GM21526 (cell line): Measurements from ENCODE around the gene SHISA6.
"Not testable (repeated sequence)": the region's sequence is repeated elsewhere in the genome, so short reads cannot be mapped to it uniquely, and the experiment has no call there.

Source experiments
- ATAC-seq: cut with Tn5 transposase; IDR thresholded peaks from one replicate; pipeline ENCODE4 v1.9.1; 2021; ENCODE audit warnings: moderate library complexity; ENCODE audit not compliant: unreplicated experiment, low FRiP score

Gene SHISA6

DNA sequence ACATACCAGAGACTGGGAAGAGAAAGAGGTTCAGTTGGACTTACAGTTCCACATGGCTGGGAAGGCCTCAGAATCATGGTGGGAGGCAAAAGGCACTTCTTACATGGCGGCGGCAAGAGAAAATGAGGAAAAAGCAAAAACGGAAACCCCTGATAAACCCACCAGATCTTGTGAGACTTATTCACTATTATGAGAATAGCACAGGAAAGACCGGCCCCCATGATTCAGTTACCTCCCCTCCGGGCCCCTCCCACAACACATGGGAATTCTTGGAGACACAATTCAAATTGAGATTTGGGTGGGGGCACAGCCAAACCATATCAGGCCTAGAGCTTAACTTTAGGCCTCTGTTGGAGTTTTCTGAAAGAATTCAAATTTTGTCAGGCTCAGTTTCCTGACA lies 60.9 kb downstream of the SHISA6 start:
- ATAC-seq: not testable (repeated sequence)

DNA sequence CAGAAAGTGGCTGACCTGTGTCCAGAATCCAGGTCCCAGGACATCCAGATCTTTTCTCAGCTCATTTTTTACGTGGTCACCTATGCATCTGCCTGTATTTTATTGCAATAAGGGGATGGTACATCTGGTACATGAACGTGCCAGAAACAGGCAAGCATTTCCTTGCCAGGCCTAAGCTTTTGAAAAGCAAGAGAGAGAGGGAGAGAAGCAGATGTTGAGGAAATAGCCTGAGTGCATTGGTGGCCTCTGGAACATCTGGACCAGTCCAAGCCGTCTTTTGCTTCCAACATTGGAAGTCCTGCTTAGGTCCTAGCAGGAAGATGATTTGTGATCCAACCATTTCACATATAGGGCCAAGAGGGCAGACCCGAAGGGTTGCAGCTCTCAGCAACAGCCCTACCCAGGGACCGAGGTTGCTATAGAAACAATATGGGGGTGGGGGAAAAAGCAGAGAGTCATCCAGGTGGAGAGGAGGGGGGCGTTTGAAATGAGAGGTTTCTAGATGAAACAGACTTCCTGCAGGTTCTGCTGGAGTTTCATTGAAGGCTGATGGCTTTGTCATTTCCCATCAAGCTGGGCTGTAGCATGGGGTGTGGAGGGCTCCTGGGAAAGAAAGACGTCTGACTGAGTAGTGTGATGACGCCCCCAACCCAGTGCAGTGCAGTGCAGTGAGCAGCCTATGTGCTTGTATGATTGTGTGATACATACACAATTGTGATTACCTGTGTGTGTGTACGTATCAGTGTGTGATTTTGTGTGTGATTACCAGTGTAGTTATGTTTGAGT lies 61.6 kb downstream of the SHISA6 start:
- ATAC-seq: no peak

DNA sequence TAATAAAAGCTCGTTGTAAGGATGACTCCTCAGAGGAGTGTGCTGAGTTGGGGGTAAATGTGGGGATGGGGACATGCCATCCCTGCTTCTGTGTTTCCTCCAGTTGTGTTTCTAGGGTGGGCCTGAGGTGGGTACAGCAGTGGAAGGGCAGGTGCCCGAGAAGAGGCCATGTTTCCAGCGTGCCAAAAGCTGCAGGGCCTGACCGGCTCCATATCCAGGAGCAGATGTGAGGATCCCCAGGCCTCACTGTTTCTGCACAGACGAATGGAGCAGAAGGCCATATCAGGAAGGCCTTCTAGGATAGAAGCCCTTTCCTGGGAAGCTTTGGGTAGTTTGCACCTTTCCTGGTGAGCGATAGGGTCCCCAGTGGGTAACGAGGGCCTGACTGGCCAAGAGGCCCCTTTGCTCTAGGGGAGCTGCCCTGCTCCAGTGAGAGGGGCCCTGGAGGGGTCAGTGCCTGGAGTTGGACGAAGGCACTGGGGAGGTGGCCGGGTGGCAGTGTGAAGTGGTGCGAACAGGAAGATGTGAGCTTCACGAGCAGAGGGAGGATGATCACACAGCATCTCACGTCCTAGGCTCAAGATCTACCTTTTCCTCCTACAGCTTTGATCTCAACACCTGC lies 62.9 kb downstream of the SHISA6 start:
- no peak for ATAC-seq

DNA sequence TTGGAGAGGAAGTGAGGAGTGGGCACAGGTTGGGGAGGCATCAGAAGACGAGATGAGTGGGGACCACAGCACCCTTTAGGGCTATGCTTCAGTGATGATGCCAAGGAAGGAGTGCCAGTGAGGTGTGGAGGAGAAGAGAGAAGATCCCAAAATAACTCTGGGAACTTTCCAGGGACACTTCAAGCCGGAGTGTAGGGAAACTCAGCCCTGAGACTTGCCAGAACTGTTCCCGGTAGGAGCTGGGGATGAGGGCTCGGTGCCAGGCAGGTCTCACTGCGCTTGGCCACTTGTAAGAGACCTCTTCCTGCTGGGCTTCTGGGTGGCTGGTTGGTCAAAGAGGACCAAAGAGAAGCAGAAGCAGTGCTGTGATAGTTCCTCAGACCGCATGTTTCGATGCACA lies 63.6 kb downstream of the SHISA6 start:
- ATAC-seq: no peak

DNA sequence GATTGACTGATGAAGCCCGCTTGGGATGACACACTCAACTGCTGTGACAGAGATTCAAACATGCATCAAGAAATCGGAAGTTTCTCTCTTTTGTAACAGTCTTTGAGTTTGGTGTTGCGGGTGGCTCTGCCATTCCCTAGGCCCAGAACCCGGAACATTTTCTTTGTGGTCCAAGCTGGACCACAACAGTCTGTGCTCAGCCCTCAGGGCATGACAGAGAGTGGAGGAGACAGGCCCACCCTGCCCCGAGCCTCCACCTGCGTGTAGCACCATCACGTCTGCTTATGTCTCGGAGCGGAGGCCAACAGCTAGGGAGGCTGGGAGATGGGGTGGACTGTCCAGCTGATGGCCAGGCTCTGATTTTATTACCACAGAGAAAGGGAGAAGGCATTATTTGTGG lies 64.5 kb downstream of the SHISA6 start:
- no peak for ATAC-seq

DNA sequence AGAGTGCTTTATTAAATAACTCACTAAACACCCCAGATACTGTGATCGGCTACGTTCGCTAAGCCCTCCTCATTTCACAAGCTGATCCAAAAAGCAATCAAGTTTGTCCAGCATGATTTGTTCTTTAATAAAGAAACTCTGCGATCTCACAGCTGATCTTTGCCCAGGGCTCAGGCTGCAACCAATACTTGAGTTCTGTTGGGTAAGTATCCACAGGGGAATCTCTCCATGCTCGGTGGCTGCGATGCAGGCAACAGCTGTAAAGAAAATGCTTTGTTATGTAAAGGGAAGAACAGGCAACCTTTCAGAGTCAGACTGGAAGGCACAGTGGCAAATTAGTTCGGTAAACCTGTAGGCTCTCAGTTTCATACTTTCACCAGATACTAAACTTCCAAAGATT lies 67.5 kb downstream of the SHISA6 start:
- ATAC-seq: no peak

DNA sequence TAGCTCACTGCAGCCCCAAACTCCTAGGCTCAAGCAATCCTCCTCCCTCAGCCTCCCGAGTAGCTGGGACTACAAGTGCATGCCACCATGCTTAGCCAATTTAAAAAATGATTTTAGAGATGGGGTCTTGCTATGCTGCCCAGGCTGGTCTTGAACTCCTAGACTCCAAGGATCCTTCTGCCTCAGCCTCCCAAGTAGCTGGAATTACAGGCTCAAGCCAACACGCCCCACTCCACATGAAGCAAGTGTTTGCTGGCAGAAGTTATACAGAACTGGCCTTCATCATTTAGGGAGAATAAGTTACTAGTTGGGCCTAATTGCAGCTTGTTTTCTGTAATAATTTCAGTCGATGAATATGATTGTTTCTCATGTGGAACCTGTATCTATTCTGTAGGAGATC lies 68.0 kb downstream of the SHISA6 start:
- ATAC-seq: no peak

DNA sequence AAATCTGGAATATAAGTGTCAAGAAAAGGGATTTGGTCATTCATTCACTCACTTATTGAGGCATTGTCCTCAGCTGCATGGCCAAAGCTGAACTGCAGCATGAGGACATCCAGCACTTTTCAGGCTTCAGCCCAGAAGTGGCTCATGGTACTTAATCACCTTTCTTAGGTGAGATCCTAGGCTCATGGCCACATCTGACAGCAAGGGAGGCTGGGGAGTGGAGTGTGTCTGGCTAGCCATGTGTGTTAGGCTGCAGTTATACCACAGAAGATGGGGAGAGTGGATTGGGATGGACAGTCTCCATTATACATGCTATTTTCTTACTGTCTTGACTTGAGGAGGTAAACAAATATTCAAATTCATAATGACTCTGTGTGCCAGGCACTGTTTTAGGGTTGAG lies 68.8 kb downstream of the SHISA6 start:
- no peak for ATAC-seq

DNA sequence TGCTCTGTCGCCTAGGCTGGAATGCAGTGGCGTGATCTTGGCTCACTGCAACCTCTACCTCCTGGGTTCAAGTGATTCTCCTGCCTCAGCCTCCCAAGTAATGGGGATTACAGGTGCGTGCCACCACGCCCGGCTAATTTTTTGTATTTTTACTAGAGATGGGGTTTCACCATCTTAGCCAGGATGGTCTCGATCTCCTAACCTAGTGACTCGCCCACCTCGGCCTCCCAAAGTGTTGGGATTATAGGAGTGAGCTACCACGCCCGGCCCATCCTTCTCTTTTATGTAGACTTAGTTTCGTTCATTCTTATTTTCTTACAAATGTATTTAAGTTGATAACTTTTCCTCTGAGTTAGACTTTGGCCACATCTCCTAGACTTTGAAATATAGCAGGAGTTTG lies 75.4 kb downstream of the SHISA6 start:
- not testable (repeated sequence) for ATAC-seq

DNA sequence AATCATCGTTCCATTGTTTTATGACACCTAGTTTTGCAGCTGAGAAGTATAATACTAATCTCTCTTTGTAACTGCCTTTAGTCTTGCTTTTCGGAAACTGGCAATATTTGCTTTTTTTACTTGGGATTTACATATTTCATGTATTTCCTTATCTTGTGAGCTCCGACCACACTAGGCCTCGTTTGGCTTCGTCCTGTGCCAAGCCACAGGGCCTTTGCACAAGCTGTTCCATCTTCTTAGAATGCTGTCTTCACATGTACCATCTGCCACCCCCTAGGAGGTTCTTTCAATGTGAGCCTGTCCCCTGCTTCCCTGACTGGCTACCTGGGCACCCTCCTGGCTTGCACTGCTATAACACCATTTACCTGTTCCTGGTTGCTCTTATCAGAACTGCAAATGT lies 77.2 kb downstream of the SHISA6 start:
- ATAC-seq: no peak

DNA sequence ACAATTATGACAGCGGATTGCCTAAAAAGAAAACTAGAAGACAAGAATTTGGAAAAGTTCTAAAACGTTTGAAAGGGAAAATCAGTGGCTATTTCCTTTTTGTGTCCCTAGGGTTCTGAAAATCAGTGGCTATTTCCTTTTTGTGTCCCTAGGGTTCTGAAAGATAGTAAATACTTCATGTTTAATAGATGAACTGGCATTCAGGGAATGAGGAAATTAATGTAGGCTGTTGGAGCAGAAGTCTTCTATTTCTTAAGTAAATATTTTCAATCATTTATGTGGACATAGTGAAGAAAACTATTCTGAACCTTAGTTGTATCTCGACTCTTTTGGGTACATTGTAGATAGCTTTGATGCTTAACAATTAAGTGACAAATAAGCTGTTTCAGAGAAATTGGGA lies 78.9 kb downstream of the SHISA6 start:
- no peak for ATAC-seq

DNA sequence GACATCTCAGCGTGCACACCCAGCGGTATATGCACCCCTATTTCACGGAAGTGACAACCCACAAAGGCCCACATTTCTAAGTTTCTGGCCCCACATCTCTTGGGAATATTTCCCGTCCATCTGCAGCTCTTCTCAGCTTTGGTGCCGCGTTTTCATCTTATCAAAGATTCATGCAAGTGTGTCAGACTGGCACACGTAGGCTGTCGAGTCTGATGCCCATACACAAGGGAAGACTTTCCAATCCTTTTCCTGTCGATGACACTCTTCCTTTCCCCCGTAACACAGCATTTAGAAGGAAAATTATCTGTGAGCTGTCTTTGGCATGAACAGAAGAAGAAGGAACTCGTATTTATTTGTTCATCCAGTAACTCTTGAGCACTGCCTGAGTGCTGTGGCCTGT lies 83.0 kb downstream of the SHISA6 start:
- no peak for ATAC-seq

DNA sequence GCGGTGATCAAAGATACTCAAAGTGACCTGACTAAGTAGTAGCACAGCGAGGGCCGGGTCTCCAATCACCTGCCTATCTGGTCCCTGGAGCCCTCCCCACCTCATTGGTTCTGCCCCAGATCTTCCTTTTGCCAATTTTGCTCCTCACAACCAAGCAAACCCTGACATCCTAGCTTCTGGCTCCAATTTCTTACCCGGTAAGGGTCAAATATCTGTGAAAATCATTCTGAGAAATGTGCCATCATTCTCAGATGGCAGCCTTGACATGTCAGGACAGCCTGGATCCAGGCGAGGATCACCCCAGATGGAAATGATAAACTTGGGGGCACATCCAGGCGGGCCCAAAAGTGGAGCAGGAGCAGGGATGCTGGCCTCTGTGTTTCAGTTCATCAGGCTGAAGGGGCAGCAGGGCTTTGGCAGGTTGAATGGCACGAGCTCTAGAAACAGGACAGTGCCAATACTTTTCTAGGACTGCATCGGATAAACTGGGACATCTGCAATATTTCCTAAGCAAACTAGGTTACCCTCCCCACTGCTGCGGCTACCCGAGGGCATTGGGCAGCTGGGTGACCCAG lies 83.9 kb downstream of the SHISA6 start:
- no peak for ATAC-seq

DNA sequence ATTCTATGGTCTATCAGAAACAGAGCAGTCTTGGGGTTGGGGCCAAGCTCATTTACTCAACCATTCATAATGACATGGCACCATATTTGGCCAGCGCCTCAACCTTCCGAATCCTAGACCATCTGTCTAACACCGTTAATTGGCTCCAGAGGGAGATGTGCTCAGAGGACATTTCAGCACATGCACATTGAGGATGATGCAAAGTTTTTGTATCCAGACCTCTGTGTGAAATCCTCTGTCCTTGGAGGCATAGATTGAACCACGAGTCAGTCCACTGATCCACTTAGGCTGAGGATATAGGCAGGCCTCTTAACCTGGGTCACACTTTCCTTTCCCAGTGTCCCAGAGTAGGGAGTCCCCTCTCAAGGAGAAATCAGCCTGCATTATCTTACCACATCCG lies 85.5 kb downstream of the SHISA6 start:
- no peak for ATAC-seq

DNA sequence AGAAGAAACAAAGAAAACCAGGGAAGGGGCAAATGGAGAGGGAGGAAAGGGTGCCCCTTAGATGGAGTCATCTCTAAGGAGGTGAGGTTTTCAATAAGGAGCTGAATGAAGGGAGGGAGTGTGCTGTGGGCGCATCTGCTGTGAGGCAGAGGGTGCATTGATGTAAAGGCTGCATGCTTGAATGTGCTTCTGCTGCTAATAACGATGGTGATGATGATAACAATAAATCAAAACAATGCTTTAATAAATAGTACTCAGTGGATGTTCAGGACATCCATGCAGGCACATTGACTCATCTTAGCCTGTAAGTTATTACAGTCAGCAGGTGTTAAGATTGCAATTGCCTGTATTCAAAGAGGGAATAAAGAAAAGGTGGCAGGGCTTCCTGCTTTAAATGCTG lies 87.8 kb downstream of the SHISA6 start:
- ATAC-seq: no peak

DNA sequence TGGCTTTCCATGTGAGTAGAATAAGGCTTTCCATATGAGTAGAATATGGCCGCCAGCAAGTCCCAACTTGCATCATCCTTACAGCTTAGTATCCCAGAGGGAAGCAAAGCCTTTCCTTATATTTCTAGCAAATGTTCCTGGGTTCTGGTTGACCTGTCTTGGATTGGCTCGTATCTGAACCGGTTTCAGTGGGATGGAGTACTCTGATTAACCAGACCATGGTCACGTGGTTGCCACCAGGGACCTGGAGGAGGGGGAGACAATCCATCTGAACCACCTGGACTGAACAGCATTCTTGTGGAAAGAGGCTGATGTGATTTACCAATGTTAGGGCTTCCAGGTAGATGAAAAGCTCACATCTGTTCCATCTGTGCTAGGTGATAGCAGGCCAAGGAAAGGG lies 89.0 kb downstream of the SHISA6 start:
- ATAC-seq: no peak

DNA sequence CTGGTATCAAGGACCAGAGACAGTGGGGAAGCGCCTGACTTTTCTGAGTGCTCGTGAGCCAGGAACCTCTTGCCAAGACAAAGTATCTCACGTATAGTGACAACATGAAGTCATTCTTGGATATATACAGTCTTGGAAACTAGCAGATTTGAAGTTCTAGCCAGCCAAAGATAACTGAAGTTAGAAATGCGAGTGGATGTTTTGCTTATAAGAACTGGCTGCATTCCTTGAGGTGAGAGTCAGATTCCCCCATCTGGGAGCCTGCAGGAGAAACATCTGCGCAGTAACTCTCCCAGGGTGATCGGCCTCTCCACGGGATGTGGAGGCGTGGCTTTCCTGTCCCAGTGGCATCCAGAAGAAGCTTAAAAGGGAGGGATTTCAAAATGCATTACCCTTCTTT lies 89.8 kb downstream of the SHISA6 start:
- no peak for ATAC-seq

DNA sequence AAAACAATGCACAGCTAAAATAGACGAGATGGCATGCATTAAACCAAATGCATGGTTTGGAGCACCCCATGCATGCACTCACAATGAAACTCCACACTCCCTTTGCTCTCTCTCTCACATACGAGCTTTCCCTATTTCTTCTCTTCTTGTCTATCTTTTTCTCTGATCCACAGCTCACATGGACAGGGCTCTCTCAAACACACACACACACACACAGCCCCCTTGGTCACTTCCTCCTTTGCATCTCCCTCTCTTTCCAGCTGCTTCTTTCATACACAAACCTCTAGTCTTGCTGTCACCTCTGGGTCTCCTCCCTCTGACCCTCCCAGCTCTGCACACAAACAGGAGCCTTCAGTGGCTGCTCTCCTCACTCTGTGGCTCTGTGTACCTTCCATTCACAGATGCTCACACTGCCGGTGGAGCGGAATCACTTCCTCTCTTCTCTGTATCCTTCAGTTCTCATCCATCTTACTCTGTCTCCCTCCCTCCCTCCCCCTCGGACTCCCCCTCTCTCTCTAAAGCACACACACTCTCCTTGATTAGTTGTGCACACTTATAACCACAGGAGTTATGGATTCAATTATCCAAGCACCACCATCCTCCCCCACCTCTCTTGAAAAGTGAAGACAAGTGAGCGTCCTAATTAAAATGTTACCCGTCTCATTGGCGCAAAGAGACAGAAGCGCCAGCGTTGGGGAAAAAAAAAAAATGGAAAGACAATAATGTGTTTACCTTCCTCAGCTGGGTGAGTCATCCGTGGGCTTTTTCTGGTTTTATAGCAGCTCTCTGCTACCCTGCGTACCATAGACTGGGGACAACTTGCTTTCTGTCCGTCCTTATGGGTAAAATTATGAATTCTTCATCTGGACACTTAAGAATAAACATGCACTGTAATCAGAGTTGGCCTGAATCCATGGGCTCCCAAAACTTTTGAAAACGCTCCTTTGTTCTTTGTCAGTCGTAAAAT lies 90.8 kb downstream of the SHISA6 start:
- no peak for ATAC-seq

DNA sequence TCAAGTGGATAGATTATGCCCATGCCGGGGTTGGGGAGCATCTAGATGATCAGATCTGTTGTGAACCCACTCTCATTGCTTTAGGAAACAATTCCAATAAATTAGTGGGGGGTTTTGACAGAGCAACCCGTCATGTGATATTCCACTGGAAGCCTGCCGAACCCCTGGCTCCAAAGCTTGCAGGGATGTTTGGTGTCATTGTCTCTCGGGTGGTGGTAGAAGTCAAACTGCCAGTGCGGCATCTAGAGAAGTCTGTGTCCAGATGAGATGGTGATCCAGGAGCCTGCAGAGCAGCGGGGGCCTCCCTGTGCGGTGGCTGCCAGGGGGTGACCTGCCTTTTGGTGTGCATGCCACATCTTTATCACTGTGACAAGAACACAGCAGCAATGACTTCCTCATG lies 91.7 kb downstream of the SHISA6 start:
- no peak for ATAC-seq

DNA sequence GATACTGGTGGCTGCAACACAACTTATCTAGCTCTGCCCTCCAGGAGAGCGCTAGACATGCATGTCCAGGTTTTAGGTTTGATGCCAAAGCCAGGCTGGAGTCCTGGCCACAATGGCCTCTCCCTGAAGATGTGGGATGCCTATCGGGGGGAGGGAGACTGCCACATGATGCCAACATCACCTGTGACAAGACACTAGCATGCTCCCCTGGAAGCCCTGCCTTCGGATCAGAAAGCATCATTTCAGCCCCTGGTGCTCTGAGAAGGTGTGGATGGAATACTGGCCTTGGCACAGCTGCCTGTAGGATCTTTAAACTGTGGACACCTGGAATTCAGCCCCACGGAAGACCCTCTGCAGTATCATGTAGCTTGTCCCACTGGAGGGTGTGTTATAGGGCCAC lies 93.5 kb downstream of the SHISA6 start:
- ATAC-seq: no peak

DNA sequence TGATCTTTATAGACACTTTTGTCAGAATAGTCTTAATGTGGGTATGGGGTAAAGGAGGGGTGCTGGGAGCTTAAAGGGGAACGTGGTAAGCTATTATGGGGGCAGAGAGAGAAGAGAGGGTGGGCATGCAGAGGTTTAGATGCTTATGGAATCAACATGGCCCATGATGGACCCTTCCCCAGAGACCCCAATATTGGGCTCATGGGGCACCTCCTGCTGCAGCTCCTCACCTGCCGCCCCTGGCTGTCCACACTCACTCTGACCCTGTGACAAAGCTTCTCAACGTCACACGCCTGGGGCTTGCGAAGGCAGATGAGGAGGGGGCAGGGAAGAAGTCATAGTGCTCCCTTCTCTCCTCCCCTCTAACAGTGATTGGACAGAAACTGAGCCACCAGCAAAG lies 95.3 kb downstream of the SHISA6 start:
- ATAC-seq: no peak
